Measurements from ENCODE around the gene WDR7.

DNA sequence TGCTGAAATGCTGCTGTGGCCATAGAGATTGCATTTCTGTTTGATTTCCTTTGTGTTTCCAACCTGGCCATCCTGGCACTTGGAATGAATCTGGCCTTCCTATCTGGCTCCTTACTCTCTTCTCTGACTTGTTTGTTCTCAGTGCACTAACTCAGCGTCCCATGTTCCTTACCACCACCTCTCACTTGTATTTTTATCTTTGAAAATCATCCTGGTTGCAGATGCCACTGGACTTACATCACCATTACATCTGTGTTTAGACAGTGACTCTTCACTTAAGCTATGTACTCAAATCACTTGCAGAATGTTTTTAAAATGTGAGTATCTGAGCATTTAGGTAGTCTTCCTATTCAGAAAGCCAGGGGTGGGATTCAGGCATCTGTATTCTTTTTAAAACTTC is 239.5 kb downstream of the WDR7 start:
- TF ChIP-seq, protein P1, sequence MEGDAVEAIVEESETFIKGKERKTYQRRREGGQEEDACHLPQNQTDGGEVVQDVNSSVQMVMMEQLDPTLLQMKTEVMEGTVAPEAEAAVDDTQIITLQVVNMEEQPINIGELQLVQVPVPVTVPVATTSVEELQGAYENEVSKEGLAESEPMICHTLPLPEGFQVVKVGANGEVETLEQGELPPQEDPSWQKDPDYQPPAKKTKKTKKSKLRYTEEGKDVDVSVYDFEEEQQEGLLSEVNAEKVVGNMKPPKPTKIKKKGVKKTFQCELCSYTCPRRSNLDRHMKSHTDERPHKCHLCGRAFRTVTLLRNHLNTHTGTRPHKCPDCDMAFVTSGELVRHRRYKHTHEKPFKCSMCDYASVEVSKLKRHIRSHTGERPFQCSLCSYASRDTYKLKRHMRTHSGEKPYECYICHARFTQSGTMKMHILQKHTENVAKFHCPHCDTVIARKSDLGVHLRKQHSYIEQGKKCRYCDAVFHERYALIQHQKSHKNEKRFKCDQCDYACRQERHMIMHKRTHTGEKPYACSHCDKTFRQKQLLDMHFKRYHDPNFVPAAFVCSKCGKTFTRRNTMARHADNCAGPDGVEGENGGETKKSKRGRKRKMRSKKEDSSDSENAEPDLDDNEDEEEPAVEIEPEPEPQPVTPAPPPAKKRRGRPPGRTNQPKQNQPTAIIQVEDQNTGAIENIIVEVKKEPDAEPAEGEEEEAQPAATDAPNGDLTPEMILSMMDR (IDR thresholded peaks at IDR 0.05 in 2 of 3, conservative IDR thresholded peaks at IDR 0.05 in 1 of 3; ENCODE audit: borderline replicate concordance in 1 of 3, insufficient read depth in 1 of 3, low read depth in 2 of 3, low read length in 2 of 3): no peak
- TF ChIP-seq RAD21 (IDR thresholded peaks at IDR 0.05; ENCODE audit: low read depth) (no peak), SRF (IDR thresholded peaks at IDR 0.05; ENCODE audit: low read depth) (no peak), POLR2AphosphoS5 (IDR thresholded peaks at IDR 0.05; ENCODE audit: low read depth, low read length) (no peak), POLR2A (IDR thresholded peaks at IDR 0.05; ENCODE audit: borderline replicate concordance, extremely low read depth, insufficient read depth, insufficient read length) (no peak), EZH2 (IDR thresholded peaks at IDR 0.05) (no peak)
- TF ChIP-seq, protein P2, sequence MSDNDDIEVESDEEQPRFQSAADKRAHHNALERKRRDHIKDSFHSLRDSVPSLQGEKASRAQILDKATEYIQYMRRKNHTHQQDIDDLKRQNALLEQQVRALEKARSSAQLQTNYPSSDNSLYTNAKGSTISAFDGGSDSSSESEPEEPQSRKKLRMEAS (IDR thresholded peaks at IDR 0.05): no peak
- TF ChIP-seq, protein P3, sequence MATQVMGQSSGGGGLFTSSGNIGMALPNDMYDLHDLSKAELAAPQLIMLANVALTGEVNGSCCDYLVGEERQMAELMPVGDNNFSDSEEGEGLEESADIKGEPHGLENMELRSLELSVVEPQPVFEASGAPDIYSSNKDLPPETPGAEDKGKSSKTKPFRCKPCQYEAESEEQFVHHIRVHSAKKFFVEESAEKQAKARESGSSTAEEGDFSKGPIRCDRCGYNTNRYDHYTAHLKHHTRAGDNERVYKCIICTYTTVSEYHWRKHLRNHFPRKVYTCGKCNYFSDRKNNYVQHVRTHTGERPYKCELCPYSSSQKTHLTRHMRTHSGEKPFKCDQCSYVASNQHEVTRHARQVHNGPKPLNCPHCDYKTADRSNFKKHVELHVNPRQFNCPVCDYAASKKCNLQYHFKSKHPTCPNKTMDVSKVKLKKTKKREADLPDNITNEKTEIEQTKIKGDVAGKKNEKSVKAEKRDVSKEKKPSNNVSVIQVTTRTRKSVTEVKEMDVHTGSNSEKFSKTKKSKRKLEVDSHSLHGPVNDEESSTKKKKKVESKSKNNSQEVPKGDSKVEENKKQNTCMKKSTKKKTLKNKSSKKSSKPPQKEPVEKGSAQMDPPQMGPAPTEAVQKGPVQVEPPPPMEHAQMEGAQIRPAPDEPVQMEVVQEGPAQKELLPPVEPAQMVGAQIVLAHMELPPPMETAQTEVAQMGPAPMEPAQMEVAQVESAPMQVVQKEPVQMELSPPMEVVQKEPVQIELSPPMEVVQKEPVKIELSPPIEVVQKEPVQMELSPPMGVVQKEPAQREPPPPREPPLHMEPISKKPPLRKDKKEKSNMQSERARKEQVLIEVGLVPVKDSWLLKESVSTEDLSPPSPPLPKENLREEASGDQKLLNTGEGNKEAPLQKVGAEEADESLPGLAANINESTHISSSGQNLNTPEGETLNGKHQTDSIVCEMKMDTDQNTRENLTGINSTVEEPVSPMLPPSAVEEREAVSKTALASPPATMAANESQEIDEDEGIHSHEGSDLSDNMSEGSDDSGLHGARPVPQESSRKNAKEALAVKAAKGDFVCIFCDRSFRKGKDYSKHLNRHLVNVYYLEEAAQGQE (IDR thresholded peaks at IDR 0.05; ENCODE audit: low read depth): no peak
